ENCODE data around the gene CCR5.
"Not testable (repeated sequence)": the region's sequence is repeated elsewhere in the genome, so short reads cannot be mapped to it uniquely, and the experiment has no call there.

CCR5 gene

DNA sequence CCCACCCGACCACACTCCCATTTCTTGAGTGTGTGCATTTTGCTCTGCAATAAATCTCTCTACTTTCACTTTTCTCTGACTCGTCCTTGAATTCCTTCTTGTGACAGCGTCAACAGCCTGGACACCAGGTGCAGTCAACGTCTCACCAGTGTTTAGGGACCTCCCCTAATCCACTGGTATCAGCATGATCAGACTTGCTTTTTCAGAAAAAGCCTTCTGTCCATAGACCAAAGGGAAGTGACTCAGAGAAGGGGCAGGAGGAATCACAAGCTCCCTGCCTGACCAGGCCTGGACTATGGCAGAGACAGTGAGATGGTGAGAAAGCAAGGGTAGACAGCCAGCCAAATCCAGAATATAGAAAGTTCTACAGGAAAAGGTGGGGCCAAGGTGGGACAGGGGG is 15.5 kb downstream of the CCR5 start:
- DNase-seq (ENCODE audit: low read depth in 2 of 2), result no peak

DNA sequence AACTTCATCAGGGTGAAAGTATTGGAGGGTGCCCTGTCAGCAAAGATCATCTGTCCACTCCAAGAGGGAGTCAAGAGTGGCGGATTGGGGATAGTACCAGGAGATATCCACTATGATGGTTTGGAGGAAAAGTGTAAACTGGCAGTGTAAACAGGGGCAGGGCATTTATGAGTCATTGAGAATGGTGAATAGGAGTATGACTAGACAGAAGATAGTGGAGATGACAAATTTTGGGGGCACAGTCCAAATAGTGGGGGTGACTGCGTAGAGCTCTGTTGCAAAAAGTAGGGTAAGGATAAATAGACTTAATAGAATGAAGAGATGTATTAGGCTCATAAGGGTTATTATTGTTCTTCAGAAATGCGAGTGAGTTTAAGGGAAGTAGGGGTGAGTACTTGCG is 18.1 kb downstream of the CCR5 start:
- not testable (repeated sequence) for DNase-seq (ENCODE audit: low read depth in 2 of 2)

GRCh38 chr3:46389306-46389705 is 18.6 kb downstream of the CCR5 start:
- DNase-seq (ENCODE audit: low read depth in 2 of 2), result no peak

- not testable (repeated sequence) for DNase-seq (ENCODE audit: low read depth in 2 of 2)
Observed at GRCh38 chr3:46391526-46391925, 20.8 kb downstream of the CCR5 start.

DNA sequence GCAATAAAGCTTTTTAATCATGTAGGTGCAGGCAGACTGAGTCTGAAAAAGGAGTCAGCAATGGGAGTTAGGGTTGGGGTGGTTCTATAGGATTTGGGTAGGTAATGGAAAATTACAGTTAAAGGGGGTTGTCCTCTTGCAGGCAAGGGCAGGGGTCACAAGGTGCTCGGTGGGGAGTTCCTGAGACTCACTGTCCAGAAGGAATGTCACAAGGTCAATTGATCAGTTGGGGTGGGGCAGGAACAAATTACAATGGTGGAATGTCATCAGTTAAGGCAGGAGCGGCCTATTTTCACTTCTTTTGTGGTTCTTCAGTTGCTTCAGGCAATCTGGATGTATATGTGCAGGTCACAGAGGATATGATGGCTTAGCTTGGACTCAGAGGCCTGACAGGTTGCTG is 22.3 kb downstream of the CCR5 start:
- no peak for DNase-seq (ENCODE audit: low read depth in 2 of 2)

DNA sequence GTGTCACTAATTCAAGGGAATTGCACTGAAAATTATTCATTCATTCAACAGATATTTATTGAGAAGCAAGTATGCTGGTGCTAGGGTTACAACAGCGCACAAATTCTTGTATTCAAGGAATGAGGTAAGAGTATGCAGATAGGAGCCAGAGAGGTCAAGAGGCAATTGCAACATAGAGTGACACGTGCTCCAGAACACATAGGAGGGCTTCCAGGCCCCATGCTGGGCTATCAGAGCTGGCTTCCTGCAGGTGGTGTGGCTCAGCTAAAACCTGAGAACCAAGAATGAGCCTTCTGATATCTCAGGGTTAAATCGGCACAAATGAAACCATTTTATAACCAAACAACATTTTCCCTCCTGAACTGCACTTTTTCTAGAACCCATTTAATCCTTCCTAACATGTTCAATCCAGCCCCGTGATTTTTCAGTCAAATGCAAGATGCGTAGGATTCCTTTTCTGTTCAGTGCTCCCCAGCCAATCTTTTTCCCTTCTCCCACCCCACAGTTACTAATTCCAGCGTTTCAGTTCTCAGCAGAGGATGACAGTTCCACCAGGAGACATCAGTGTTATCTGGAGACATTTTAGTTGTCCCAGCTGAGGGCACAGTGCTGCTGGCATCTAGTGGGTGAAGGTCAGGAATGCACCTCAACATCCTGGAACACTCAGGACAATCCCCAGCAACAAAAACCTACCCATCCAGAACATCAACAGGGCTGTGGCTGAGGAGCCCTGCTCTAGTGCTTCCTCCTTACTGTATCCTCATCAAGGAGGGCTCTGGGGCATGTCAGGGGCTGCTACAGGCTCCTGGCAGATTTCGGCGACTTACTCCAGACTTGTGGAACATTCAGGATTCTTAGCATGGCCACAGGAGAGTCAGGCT is 23.0 kb downstream of the CCR5 start:
- no peak for DNase-seq (ENCODE audit: low read depth in 2 of 2)

DNA sequence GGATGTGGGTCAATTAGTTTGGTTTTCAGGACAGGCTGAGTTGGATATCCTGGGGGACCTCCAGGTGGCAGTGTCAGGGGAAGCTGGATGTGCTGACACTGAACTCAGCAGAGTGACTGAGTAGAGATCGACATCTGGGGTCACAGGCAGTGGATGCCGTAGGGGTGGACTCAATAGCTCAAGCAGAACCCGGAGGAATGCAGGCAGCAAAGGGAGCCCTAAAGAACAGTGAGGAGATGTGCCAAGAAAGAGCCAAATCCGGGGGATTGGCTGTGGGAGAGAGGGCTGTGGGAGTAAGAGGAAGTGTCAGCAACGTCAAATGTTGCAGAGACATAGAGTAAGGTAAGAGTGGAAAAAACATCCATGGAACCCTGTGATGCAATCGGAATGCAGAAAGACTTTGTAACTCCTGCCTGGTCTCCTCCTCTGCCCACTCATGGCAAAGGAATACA is 24.5 kb downstream of the CCR5 start:
- DNase-seq (ENCODE audit: low read depth in 2 of 2), result no peak

GRCh38 chr3:46395766-46396530 is 25.2 kb downstream of the CCR5 start:
- DNase-seq (ENCODE audit: low read depth in 2 of 2), result no peak

DNA sequence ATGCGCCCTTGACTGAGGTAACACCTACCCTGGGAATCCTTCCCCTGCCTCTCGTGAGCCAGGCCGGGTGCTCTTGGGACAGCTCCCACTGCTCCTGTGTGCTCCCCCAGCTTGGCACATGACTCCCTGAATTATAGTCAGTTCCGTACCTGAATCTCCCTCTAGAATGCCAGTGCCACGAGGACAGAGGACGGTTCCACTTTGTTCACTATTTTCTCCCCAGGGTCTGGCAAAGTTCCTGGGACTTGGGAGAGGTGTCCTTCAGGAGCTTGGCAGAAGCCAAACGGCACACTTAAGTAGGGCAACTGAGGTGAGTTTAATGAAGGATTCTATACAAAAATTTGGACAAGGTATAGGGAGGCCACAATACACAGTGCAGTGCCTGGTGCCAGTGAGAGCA is 26.4 kb downstream of the CCR5 start:
- no peak for DNase-seq (ENCODE audit: low read depth in 2 of 2)

- no peak for DNase-seq (ENCODE audit: low read depth in 2 of 2)
Observed at GRCh38 chr3:46398186-46398955, 27.6 kb downstream of the CCR5 start.

GRCh38 chr3:46399098-46399497 is 28.4 kb downstream of the CCR5 start:
- DNase-seq (ENCODE audit: low read depth in 2 of 2), result no peak

GRCh38 chr3:46399557-46399956 is 28.8 kb downstream of the CCR5 start:
- DNase-seq (ENCODE audit: low read depth in 2 of 2), result no peak

DNA sequence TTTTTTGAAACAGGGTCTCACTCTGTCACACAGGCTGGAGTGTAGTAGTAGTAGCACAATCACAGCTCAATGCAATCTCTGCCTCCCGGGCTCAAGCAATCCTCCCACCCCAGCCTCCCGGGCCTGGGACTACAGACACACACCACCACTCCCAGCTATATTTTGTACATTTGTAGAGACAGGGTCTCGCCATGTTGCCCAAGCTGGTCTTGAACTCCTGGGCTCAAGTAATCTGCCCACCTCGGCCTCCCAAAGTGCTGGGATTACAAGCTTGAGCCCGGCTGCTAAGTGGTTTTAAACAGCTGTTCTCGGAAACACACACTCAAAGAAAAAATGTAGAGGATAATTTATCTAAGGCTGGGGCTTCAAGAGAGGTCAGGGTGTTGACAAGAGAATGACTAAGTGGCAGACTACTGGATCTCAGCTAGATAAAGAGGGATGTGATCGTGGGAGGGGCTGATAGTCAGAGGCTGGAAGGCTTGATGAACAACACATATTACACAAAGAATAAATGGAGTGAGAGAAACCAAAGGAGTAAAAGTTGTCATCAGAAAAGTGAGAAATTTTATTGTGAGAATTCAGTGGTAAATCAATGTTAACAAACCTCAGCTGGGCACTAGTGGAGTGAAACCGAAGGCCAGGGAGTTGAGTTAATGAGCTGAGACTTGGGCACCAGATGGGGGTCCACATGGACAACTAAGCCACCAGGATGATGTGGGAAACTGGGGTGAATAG is 29.4 kb downstream of the CCR5 start:
- no peak for DNase-seq (ENCODE audit: low read depth in 2 of 2)

GRCh38 chr3:46400846-46401245 is 30.1 kb downstream of the CCR5 start:
- DNase-seq (ENCODE audit: low read depth in 2 of 2), result no peak

DNA sequence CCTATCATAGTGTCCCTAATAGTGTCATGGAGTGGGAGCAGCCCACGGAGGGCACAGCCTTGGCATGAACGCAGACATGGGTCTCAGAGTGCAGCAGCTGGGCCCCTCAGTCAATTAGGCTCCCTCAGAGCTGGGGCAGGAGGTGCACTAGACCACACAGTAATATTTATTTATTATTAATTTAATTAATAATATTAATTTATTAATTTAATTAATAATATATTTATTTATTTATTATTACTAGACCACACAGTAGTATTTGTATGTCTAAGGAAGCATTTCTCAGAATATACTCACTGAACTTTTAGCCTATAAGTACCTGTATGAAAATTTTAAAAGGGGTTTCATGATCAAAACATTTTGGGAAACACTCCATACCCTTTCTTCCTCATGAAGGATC is 30.8 kb downstream of the CCR5 start:
- DNase-seq (ENCODE audit: low read depth in 2 of 2), result no peak

GRCh38 chr3:46402902-46403301 is 32.2 kb downstream of the CCR5 start:
- not testable (repeated sequence) for DNase-seq (ENCODE audit: low read depth in 2 of 2)

DNA sequence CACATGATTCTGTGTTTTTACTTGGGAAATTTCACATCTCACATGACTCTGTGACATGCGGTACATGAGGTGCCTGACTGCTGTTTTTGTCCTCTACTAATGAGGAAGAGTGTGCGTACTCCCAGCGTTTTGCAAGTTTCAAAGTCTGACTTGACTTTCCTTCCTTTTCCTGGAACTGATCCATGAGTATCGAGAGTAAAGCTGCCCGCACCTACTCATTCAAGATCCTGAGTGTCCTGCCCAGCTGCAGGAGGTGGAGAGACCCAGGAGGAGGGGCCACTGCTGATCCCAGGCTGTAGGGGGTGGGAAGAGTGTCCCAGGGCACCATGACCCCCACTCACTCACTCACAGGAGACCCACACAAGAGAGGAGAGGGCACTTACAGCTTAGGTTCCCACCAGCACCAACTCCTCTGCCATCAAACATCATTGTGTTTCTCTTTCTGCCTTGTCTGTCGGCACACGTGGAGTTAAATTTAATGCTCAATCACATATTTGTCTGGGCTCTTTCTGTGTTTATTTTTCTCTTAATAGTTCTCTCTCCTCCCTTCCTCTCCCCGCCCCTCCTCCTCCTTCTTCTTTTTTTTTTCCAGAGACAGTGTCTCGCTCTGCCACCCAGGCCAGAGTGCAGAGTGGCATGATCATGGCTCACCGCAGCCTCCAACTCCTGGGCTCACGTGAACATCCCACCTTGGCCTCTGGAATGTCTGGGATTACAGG is 34.7 kb downstream of the CCR5 start:
- no peak for DNase-seq (ENCODE audit: low read depth in 2 of 2)

- DNase-seq (ENCODE audit: low read depth in 2 of 2), result no peak
Observed at GRCh38 chr3:46406443-46406787, 35.7 kb downstream of the CCR5 start.

GRCh38 chr3:46406788-46407611 is 36.3 kb downstream of the CCR5 start, which contains the start of the genes CCR5AS and CCRL2:
TSS of gene CCR5AS (minus strand) at chr3:46407066.
TSS of gene CCRL2 (plus strand) at chr3:46407259. CDS start at chr3:46408080, 821 bp downstream.
- peak; percentile 16 to 22 for DNase-seq (ENCODE audit: low read depth in 2 of 2)

DNA sequence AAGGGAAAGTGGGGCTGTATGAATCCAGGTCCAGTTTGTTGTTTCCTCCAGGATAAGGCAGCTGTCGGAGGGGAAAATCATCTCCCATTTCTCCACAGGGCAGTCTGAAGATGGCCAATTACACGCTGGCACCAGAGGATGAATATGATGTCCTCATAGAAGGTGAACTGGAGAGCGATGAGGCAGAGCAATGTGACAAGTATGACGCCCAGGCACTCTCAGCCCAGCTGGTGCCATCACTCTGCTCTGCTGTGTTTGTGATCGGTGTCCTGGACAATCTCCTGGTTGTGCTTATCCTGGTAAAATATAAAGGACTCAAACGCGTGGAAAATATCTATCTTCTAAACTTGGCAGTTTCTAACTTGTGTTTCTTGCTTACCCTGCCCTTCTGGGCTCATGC is 37.2 kb downstream of the CCR5 start:
- DNase-seq (ENCODE audit: low read depth in 2 of 2), result no peak
